Measurements from ENCODE around the gene GH1. TPM values are rescaled to one million over a fixed set of nuclear protein-coding genes. Genes with fewer than 3 reads are reported as not detected.

GH1 gene
- total RNA-seq, 1 experiment from 2014 or later: not detected

DNA sequence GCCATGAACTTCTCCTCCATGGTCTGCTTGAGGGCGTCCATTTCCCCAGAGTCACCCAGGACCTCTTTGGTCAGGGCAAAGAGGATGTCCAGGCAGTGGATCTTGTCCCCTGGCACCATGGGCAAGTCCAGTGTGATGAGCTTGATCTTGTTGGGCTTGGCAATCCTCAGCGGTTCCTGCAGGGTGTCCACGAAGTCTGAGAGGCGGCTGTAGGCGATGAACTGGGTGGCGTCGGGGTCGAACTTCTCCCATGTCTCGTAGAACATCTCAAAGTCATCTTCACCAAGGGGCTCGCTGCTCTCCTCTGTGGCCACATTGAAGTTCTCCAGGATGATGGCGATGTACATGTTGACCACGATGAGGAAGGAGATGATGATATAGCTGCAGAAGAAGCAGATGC is 22.5 kb upstream of the GH1 start:
- Histone ChIP-seq H4K8ac (replicated peaks; ENCODE audit: insufficient read length, low read depth, low read length) (no peak overlapping the region), H3K9ac (ENCODE audit: extremely low read depth, insufficient read length, low read length) (no peak overlapping the region), H3T11ph (ENCODE audit: low read length) (no peak overlapping the region), H3K79me1 (ENCODE audit: insufficient read depth, low read depth, low read length, poor library complexity, severe bottlenecking) (no peaks in the 10 kb centered on the region), H3K4me1 (ENCODE audit: insufficient read depth, low read length) (no peaks in the 10 kb centered on the region), H4K5ac (ENCODE audit: insufficient read length, low read depth, low read length) (no peak overlapping the region), H2BK120ac (ENCODE audit: low read depth, low read length, poor library complexity, severe bottlenecking) (no peak overlapping the region), H3K23ac (ENCODE audit: insufficient read length, low read depth, low read length) (no peak overlapping the region), H2AFZ (ENCODE audit: low read length) (no peak overlapping the region), H2AK5ac (ENCODE audit: insufficient read length, low read length) (no peak overlapping the region), H3K23me2 (ENCODE audit: insufficient read length, low read depth, low read length, poor library complexity, severe bottlenecking) (no peaks in the 10 kb centered on the region), H3K4ac (ENCODE audit: low read depth, low read length) (no peak overlapping the region), H3K56ac (ENCODE audit: insufficient read length, low read depth, low read length) (no peak overlapping the region), H2BK12ac (ENCODE audit: insufficient read length, low read depth, low read length) (no peak overlapping the region), H2BK5ac (ENCODE audit: insufficient read length, low read length) (no peak overlapping the region), H3K4me2 (ENCODE audit: insufficient read depth, insufficient read length, low read length) (no peak overlapping the region), H2BK20ac (ENCODE audit: low read depth, low read length, poor library complexity, severe bottlenecking) (no peak overlapping the region), H4K20me1 (ENCODE audit: control insufficient read depth, insufficient read depth, insufficient read length) (no peaks in the 10 kb centered on the region), H3K18ac (ENCODE audit: insufficient read length, low read depth, low read length) (no peak overlapping the region), H3K27me3 (ENCODE audit: insufficient read depth, low read length) (no peaks in the 10 kb centered on the region), H3K27ac (ENCODE audit: insufficient read length, low read depth, low read length) (no peak overlapping the region), H3K79me2 (ENCODE audit: insufficient read depth, low read length) (no peaks in the 10 kb centered on the region), H3K14ac (ENCODE audit: insufficient read depth, low read length) (no peak overlapping the region; the same call in 1 of the 2 replicates), H2BK15ac (ENCODE audit: low read depth, low read length) (no peak overlapping the region), H3K9me3 (ENCODE audit: control insufficient read depth, low read depth, low read length) (no peaks in the 10 kb centered on the region), H4K91ac (ENCODE audit: insufficient read length, low read depth, low read length) (no peak overlapping the region)
- H3K27me3 Mint-ChIP-seq (ENCODE audit: low read depth): peaks cover 3% of the 10 kb centered on the region
- peaks cover 6 to 20% of the 10 kb centered on the region in 2 experiments for H3K4me1 Mint-ChIP-seq
- TF ChIP-seq, protein P1, sequence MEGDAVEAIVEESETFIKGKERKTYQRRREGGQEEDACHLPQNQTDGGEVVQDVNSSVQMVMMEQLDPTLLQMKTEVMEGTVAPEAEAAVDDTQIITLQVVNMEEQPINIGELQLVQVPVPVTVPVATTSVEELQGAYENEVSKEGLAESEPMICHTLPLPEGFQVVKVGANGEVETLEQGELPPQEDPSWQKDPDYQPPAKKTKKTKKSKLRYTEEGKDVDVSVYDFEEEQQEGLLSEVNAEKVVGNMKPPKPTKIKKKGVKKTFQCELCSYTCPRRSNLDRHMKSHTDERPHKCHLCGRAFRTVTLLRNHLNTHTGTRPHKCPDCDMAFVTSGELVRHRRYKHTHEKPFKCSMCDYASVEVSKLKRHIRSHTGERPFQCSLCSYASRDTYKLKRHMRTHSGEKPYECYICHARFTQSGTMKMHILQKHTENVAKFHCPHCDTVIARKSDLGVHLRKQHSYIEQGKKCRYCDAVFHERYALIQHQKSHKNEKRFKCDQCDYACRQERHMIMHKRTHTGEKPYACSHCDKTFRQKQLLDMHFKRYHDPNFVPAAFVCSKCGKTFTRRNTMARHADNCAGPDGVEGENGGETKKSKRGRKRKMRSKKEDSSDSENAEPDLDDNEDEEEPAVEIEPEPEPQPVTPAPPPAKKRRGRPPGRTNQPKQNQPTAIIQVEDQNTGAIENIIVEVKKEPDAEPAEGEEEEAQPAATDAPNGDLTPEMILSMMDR (conservative IDR thresholded peaks at IDR 0.05): no peak
- peaks cover 9 to 26% (median 11%) of the 10 kb centered on the region in 3 experiments; a peak in 6 of 7 replicates for H3K36me3 Mint-ChIP-seq (ENCODE audit: insufficient read depth in 1 of 3, low read depth in 3 of 3)
- no peak overlapping the region for H3K4me3 Mint-ChIP-seq
- H3K27ac Mint-ChIP-seq: no peak overlapping the region
- no CpG with 5 or more reads among the region's 12 CpGs for WGBS (ENCODE audit: extremely low coverage, insufficient read length, low lambda C conversion rate)
- H3K9me3 Mint-ChIP-seq: no peaks in the 10 kb centered on the region
- DNase-seq: no peak
